ENCODE results near the gene MAPRE2. TPM values are rescaled to one million over a fixed set of nuclear protein-coding genes. Genes with fewer than 3 reads are reported as not detected.

The MAPRE2 gene
- total RNA-seq, 1 donor from 2014 or later = 52.5 TPM

DNA sequence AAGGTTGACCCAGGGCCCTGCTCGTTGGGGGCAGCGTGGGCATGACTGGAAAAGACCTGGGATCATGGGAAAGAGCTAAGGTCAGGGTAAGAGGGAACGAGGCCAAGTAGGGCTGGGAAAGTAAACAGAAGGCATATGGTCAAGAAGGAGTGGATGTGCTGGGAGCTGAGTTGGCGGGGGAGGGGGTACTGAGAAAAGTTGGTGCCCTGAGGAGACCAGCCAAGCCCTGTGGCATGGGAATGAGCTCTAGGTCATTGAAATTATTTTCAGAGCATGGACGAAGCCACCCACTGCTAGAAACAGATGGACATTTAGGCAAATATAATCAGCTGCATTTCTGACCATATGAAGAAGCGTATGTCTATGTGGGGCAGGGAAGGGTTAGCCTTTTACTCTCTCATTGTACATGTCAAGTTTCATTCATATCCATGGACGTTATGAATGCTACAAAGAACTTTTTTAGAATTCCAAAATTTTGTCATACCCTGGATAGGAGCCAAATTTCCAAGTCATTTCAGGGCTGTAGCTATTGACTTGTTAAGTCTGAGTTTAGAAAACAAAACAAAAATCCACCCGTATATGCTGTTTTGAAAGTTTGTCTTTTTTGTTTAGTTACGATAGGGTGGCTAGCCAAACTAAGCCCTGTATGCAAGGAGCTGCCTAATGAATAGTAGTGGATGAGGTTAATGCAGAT, 19.1 kb downstream of the MAPRE2 start:
- Mint-ChIP-seq H3K4me3 (no peak overlapping the region), H3K27ac (no peak overlapping the region), H3K9me3 (no peaks in the 10 kb centered on the region), H3K4me1 (peaks cover 6% of the 10 kb centered on the region), H3K36me3 (ENCODE audit: low read depth) (peaks cover 2% of the 10 kb centered on the region), H3K27me3 (no peaks in the 10 kb centered on the region)
- intact Hi-C loops (cut with micrococcal nuclease) = no loop called here
- no peak for DNase-seq

DNA sequence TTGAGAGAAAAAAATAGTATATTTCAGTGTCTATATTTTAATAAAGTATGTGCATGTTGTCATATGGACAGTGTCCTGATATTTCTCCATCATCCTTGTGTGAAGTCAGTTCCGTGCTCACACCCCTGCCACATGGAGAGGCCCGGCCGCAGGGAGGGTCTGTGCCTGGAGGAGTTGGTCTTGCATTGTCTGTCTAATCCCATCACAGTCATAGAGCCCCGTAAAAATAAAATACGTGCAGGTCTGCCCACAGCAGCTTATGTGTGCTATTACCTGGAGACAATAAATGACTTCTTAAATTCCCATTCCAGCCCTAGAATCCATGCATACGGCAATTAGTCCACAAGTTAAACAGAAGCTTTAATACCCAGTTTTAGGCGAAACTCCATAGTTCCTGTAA, 20.1 kb downstream of the MAPRE2 start:
- Mint-ChIP-seq H3K27ac (no peak overlapping the region), H3K4me3 (no peak overlapping the region), H3K36me3 (ENCODE audit: low read depth) (peaks cover 1% of the 10 kb centered on the region), H3K9me3 (no peaks in the 10 kb centered on the region), H3K27me3 (no peaks in the 10 kb centered on the region), H3K4me1 (peaks cover 6% of the 10 kb centered on the region)
- intact Hi-C loops (cut with micrococcal nuclease) = no loop called here
- no peak for DNase-seq

DNA sequence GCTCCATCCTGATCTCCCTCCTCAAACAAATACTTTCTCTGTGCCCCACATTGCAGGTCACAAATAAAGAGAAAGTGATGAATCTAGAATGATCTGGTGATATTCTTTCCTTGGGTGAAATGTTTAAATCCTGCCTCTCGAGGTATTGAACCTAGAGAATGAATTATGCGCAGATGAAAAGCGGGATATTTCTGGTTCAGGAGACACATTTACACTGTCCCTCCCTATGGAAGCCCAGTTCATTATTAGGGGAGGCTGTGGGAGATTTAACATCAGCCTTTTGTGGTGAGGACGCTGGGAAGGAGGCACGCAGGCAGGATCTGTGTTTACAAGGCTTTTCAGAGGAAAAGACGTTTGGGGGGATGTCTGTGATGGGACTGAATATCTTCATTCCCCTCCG, 20.6 kb downstream of the MAPRE2 start:
- Mint-ChIP-seq H3K27ac (no peak overlapping the region), H3K36me3 (ENCODE audit: low read depth) (peaks cover 1% of the 10 kb centered on the region), H3K27me3 (no peaks in the 10 kb centered on the region), H3K9me3 (no peaks in the 10 kb centered on the region), H3K4me3 (no peak overlapping the region), H3K4me1 (peaks cover 6% of the 10 kb centered on the region)
- DNase-seq = no peak
- intact Hi-C loops (cut with micrococcal nuclease) = no loop called here

DNA sequence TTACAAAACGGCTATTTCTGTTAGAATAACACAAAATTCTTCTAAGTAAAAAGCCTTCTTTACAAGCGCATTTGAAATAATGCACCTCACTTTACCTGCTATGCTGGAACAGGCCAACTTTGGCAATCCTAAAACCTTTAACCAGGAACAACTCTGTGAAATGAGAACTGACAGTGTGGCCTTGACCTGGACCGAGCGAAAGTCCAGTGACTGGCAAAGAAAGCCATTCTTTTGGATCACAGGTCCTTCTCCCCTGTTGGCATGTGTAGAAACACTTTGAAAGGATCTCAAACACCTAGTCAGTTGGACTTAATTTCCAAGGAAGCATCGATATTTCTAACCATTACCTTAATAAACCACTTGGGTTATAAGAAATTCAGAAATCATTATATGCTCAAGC, 21.2 kb downstream of the MAPRE2 start:
- Mint-ChIP-seq H3K9me3 (no peaks in the 10 kb centered on the region), H3K4me3 (no peak overlapping the region), H3K36me3 (ENCODE audit: low read depth) (peaks cover 5% of the 10 kb centered on the region), H3K27me3 (no peaks in the 10 kb centered on the region), H3K27ac (no peak overlapping the region), H3K4me1 (peaks cover 6% of the 10 kb centered on the region)
- intact Hi-C loops (cut with micrococcal nuclease) = no loop called here
- no peak for DNase-seq

DNA sequence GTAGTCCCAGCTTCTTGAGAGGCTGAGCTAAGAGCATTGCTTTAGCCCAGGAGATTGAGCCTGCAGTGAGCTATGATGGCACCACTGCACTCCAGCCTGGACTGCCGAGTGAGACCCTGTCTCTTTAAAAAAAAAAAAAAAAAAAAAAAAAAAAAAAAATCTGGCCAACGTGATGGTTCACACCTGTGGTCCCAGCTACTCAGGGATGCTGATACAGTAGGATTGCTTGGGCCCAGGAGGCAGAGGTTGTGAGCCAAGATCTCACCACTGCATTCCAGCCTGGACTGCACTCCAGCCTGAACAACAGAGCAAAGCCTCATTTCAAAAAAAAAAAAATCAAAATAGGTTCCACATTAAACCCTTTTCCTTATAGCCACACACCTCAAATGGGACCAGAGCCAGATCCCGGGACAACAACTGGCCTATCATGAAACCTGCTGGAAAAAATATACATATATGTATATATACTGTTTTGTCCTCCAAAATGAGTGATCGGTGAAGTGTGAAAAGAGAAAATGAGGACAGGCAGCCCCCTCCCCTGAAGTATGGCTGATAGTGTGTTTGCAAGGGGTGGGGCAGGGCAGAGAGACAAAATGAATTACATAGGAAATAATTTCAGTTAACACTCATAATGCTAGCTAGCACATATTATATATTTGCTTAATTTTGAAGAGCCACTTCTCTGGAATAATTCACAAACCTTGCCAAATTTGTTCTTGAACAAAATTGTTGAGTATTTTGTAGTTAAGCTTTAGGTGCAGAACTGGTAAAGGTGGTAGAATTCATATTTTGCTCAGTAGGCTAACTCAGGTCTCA, 22.9 kb downstream of the MAPRE2 start:
- peaks cover 5% of the 10 kb centered on the region for H3K36me3 Mint-ChIP-seq (ENCODE audit: low read depth)
- H3K4me1 Mint-ChIP-seq = peaks cover 6% of the 10 kb centered on the region
- no peaks in the 10 kb centered on the region for H3K27me3 Mint-ChIP-seq
- H3K4me3 Mint-ChIP-seq = no peak overlapping the region
- no peaks in the 10 kb centered on the region for H3K9me3 Mint-ChIP-seq
- H3K27ac Mint-ChIP-seq = no peak overlapping the region
- DNase-seq = no peak
- intact Hi-C loops (cut with micrococcal nuclease) = no loop called here

DNA sequence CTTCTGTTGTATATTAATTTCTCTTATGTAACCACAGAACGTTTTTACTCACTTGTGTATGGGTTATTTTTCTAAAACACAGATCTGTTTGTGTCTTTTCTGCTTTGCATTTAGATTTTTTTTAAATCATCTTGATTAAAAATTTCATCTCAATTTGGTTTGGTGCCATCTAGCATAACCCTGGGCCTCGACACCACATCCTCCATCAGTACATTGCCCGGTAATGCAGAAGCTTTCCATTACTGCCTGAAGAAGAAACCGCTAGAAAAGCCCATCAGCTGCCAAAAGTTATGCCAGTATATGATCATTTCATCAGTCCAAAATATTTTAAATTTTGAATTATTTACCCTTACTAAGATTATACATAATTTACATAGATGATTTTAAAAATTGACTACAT, 26.2 kb downstream of the MAPRE2 start:
- Mint-ChIP-seq H3K36me3 (ENCODE audit: low read depth) (peaks cover 16% of the 10 kb centered on the region), H3K4me1 (peaks cover 3% of the 10 kb centered on the region), H3K4me3 (no peak overlapping the region), H3K9me3 (no peaks in the 10 kb centered on the region), H3K27ac (no peak overlapping the region), H3K27me3 (no peaks in the 10 kb centered on the region)
- intact Hi-C loops (cut with micrococcal nuclease) = no loop called here
- DNase-seq = no peak

DNA sequence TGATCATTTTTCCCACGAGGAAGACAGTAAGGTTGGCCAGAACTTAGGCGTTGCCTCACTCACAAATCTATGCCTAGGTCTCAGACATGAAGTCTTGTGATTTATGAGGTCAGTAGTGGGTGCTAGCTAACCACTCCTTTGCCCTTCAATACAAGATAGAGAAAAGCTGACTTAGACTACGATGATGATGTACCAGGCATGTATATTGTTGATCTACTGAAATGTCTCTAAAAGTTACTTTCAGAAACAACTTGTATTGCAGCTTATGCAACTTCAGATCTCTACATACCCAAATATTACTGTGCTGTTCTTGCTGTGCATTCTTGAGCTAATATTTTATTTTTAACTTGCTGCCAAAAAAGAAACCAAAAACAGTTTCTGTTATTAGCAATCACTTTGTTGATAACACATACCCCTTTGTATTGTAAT, 30.6 kb downstream of the MAPRE2 start:
- DNase-seq = no peak
- H3K27me3 Mint-ChIP-seq = no peaks in the 10 kb centered on the region
- H3K36me3 Mint-ChIP-seq (ENCODE audit: low read depth) = peaks cover 20% of the 10 kb centered on the region
- peaks cover 4% of the 10 kb centered on the region for H3K4me1 Mint-ChIP-seq
- H3K27ac Mint-ChIP-seq = no peak overlapping the region
- intact Hi-C loops (cut with micrococcal nuclease) = no loop called here
- H3K4me3 Mint-ChIP-seq = no peak overlapping the region
- H3K9me3 Mint-ChIP-seq = no peaks in the 10 kb centered on the region

DNA sequence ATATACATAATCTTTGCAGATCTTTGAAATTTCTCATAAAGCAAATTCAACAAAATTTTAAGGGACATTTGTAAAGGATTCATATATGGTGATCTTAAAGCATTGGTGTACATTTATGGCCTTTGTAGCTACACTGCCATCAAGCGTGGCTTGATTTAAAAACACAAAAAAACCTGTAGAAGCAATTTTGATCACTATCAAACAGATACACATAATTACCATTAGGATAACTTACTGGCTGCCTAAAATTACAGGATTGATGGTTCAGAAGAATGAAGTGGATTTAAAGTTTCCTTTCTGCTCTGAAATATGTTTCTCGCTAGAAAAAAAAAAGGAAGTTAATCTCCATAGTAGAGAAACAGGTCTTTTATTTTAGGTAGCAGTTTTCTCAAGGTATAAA, 31.4 kb downstream of the MAPRE2 start:
- DNase-seq = no peak
- intact Hi-C loops (cut with micrococcal nuclease) = no loop called here
- no peak overlapping the region for H3K27ac Mint-ChIP-seq
- peaks cover 7% of the 10 kb centered on the region for H3K4me1 Mint-ChIP-seq
- no peaks in the 10 kb centered on the region for H3K27me3 Mint-ChIP-seq
- peaks cover 23% of the 10 kb centered on the region for H3K36me3 Mint-ChIP-seq (ENCODE audit: low read depth)
- H3K4me3 Mint-ChIP-seq = no peak overlapping the region
- H3K9me3 Mint-ChIP-seq = no peaks in the 10 kb centered on the region

DNA sequence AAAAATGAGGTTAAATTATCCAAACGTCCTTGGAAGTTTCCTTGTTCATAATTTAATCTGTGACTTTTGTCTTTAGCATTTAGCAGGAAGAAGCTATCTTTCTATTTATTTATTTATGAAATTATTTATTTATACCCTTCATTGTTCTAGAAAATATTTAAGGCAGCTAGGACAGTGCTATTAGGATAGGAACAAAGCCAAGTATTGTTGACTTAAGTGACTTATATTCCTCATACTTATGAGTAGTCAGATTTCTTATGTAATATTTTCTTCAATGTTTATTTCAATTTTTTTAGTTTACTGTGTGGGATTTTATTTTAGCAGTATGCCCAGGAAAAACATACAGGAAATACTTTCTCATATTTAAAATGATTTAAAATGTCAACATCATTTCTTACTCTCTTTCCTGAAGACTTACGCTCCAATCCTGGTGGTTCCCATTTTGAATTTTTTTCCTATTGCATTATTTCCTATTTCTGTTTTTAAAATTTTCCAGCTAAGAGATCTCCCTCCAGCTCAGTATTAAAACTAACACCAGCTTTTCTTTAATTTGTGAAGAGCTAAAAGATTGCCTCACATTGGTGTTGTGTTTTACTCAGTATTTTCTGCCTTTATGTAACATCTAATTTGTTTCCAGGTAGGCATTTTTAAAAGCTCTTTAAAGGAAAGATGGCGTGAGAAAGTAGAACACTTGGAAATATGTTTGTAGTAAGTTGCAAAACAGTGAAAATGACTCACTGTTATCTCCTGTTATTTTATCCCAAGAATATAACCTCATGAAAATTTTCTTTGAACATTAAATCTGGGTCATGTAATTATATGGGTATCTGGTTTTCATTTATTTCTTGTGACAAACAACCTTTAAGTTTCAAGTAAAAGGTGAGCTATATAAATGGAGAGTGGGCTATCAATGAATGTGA, 32.2 kb downstream of the MAPRE2 start:
- intact Hi-C loops (cut with micrococcal nuclease) = no loop called here
- Mint-ChIP-seq H3K9me3 (no peaks in the 10 kb centered on the region), H3K36me3 (ENCODE audit: low read depth) (peaks cover 23% of the 10 kb centered on the region), H3K4me1 (peaks cover 7% of the 10 kb centered on the region), H3K27ac (no peak overlapping the region), H3K27me3 (no peaks in the 10 kb centered on the region), H3K4me3 (no peak overlapping the region)
- no peak for DNase-seq

DNA sequence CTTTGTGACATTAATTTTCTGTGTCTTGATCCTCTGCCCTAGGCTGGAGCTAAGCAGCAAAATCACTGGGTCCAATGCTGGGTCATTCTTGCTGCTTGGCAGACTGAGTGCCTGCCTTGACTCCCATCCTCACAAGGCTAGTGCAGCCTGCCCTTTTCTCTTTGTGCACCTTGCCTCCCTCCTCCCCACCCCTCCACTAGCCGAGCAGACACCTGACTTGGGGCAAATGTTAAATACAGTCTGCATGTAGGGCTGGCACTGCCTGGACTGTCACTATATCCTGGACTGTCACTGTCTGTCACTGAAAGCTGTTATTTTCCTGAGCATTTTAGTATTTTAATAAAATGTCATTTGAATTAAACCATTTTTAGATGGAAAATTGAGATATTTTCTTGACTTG, 33.4 kb downstream of the MAPRE2 start:
- intact Hi-C loops (cut with micrococcal nuclease) = no loop called here
- no peaks in the 10 kb centered on the region for H3K9me3 Mint-ChIP-seq
- peaks cover 28% of the 10 kb centered on the region for H3K36me3 Mint-ChIP-seq (ENCODE audit: low read depth)
- H3K4me3 Mint-ChIP-seq = no peak overlapping the region
- no peaks in the 10 kb centered on the region for H3K27me3 Mint-ChIP-seq
- peaks cover 7% of the 10 kb centered on the region for H3K4me1 Mint-ChIP-seq
- H3K27ac Mint-ChIP-seq = no peak overlapping the region
- DNase-seq = no peak

DNA sequence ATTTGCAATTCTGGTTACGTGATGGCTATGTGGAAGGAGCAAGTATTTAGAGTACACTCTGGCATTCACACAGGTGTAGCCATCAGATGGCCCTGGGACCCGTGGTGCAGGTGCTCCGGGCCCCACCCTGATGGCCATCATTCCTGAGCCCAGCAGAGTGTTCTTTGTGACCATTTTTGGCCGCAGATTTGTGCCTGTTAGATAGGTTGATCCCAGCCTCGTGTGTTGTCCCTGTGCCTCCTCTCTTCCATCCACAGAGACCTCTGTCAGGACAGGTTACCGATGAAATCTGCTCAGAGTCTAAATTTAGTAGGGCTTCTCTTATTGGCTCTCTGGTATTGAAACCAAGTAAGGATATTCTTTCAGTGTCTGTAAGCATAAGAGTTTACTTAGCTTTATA, 33.9 kb downstream of the MAPRE2 start:
- H3K4me1 Mint-ChIP-seq = peaks cover 7% of the 10 kb centered on the region
- no peak overlapping the region for H3K4me3 Mint-ChIP-seq
- no peaks in the 10 kb centered on the region for H3K27me3 Mint-ChIP-seq
- DNase-seq = no peak
- peaks cover 28% of the 10 kb centered on the region for H3K36me3 Mint-ChIP-seq (ENCODE audit: low read depth)
- intact Hi-C loops (cut with micrococcal nuclease) = no loop called here
- H3K9me3 Mint-ChIP-seq = no peaks in the 10 kb centered on the region
- H3K27ac Mint-ChIP-seq = no peak overlapping the region

DNA sequence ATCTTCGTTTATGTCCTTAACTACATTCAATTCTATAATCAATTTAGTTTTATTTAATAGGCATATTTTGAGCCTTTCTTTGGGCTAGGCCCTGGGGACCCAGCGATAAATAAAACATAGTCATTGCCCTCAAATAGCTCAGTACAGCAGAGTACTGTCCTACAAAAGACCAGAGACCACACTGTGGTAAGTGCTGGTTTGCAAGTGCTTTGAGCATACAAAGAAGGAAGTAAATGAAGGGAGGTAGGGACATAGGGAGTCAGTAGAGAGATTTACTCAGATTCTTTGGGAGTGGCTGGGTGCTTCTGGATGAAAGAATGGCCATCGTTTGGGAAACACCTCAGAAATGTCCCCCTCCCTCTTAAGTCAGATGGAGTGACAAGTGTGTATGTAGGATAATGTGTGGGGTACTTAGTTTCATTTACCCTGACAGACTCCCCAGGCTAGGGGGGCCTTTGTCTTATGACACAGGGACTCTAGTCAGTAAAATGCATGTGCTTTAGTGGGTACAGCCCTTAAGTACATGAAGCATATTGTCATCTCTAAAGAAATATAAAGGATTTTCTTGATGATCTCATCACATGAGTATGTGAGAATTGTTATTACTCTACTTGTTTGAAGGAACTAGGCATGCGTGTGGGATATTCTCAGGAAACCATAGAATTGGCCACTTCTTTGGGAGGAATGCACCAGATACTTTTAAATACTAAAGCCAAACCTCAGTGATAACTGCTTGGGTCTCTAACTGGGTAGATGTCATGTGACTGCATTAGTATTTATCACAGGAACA, 35.1 kb downstream of the MAPRE2 start:
- no peak overlapping the region for H3K4me3 Mint-ChIP-seq
- H3K27me3 Mint-ChIP-seq = no peaks in the 10 kb centered on the region
- peaks cover 8% of the 10 kb centered on the region for H3K4me1 Mint-ChIP-seq
- H3K9me3 Mint-ChIP-seq = no peaks in the 10 kb centered on the region
- H3K36me3 Mint-ChIP-seq (ENCODE audit: low read depth) = peaks cover 28% of the 10 kb centered on the region
- DNase-seq = no peak
- intact Hi-C loops (cut with micrococcal nuclease) = no loop called here
- no peak overlapping the region for H3K27ac Mint-ChIP-seq

DNA sequence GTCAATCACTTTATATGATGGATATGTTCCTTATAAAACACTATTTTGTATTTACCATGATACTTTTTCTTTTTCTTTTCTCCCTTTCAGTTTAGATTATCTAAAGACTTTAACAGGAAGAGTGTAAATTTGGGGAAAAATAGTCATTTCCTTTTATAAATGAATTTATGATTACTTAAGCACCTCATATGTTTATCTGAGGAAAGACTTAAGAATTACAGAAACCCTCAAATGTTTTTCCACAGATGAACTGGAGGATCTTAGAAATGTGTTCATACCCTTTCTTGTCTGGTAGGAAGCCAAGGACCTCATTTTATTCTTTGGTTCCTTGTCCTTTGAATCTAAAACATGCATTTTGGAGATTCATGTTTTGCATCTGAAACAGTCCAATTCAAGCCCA, 36.7 kb downstream of the MAPRE2 start:
- H3K27ac Mint-ChIP-seq = no peak overlapping the region
- peaks cover 10% of the 10 kb centered on the region for H3K4me1 Mint-ChIP-seq
- H3K27me3 Mint-ChIP-seq = no peaks in the 10 kb centered on the region

More for the DNA sequence above, 36.7 kb downstream of the MAPRE2 start:
- H3K4me3 Mint-ChIP-seq = no peak overlapping the region
- H3K9me3 Mint-ChIP-seq = no peaks in the 10 kb centered on the region
- no peak for DNase-seq
- intact Hi-C loops (cut with micrococcal nuclease) = no loop called here
- H3K36me3 Mint-ChIP-seq (ENCODE audit: low read depth) = peaks cover 24% of the 10 kb centered on the region
